Cardiac fibroblast (primary cell): ENCODE results near the gene NDUFS1.
A peak's percentile ranks its signal among the peaks of the same experiment; 100 is the strongest.
"Not testable (repeated sequence)": the region's sequence is repeated elsewhere in the genome, so short reads cannot be mapped to it uniquely, and the experiment has no call there.

Experiments used
- DNase-seq, 2 donors: peaks; one replicate each; pipeline versions ENCODE4 v3.0.0 to v3.0.0-alpha.2; 2010; ENCODE audit warnings: low read depth in 2 of 2
- H3K4me3 ChIP-seq, 2 donors: replicated peaks in 1 of 2; 1 replicate in 1 of 2; 2 replicates in 1 of 2; pipeline ENCODE4 v1.5.1; 2011; ENCODE audit warnings: low read depth in 2 of 2, low read length in 2 of 2, mild to moderate bottlenecking in 2 of 2, moderate library complexity in 1 of 2
- CTCF ChIP-seq: IDR thresholded peaks from one replicate; pipeline ENCODE4 v1.5.1; 2011; ENCODE audit warnings: low read depth, mild to moderate bottlenecking, low read length, inconsistent platforms

NDUFS1 gene

GRCh38 chr2:206176901-206177300 lies 17.7 kb upstream of the NDUFS1 start:
- H3K4me3 ChIP-seq = no peak overlapping the region
- no peak for TF ChIP-seq CTCF
- peak; percentile 18 to 34 for DNase-seq

- H3K4me3 ChIP-seq = no peak overlapping the region
- TF ChIP-seq CTCF = no peak
- DNase-seq = peak; percentile 11 to 42
Observed at GRCh38 chr2:206176121-206176520, 16.9 kb upstream of the NDUFS1 start.

- no peak for TF ChIP-seq CTCF
- H3K4me3 ChIP-seq = no peak overlapping the region
- no peak for DNase-seq
Observed at GRCh38 chr2:206173147-206173546, 13.9 kb upstream of the NDUFS1 start.

- not testable (repeated sequence) for H3K4me3 ChIP-seq, DNase-seq
Observed at GRCh38 chr2:206171624-206172397, 12.6 kb upstream of the NDUFS1 start.

GRCh38 chr2:206168230-206168629 lies 9.0 kb upstream of the NDUFS1 start:
- not testable (repeated sequence) for H3K4me3 ChIP-seq, DNase-seq

GRCh38 chr2:206164261-206164862 lies 5.1 kb upstream of the NDUFS1 start:
- peak; percentile 58 for TF ChIP-seq CTCF
- DNase-seq = peak; percentile 61 to 64
- H3K4me3 ChIP-seq = no peak overlapping the region

- H3K4me3 ChIP-seq = no peak overlapping the region
- no peak for DNase-seq
- TF ChIP-seq CTCF = no peak
Observed at GRCh38 chr2:206163251-206163880, 4.1 kb upstream of the NDUFS1 start.

GRCh38 chr2:206162401-206162800 lies 3.2 kb upstream of the NDUFS1 start:
- not testable (repeated sequence) for H3K4me3 ChIP-seq
- DNase-seq = peak; percentile 8 to 39
